T-cell (primary cell): ENCODE results near the gene CD163. TPM values are rescaled to one million over a fixed set of nuclear protein-coding genes. Genes with fewer than 3 reads are reported as not detected.
"Not testable (repeated sequence)": the region's sequence is repeated elsewhere in the genome, so short reads cannot be mapped to it uniquely, and the experiment has no call there.

Experiments
- ATAC-seq, 4 experiments: fragments of 200-7000 bp in 3 of 4; fragments of 150-1000 bp in 1 of 4; cut with Tn5 transposase; replicated peaks in 1 of 4; 1 replicate in 3 of 4; 2 replicates in 1 of 4; pipeline ENCODE4 v1.10.0; 2021; ENCODE audit warnings: moderate library complexity in 3 of 4, mild to moderate bottlenecking in 2 of 4, moderate number of reproducible peaks in 1 of 4
- CTCF ChIA-PET, 2 donors: fragments of 300-600 bp; sonication (Branson Sonifier 250); formaldehyde crosslinking; loops; one replicate each; lab custom pipeline; 2022; ENCODE audit warnings: antibody characterized with exemption in 2 of 2; lab: Charles Lee
- POLR2A ChIA-PET, 2 donors: fragments of 300-600 bp; sonication (Branson Sonifier 250); formaldehyde crosslinking; loops; one replicate each; lab custom pipeline; 2022; ENCODE audit warnings: antibody characterized with exemption in 2 of 2; lab: Charles Lee
- DNase-seq, 35 experiments: peaks; one replicate each; pipeline versions ENCODE4 v3.0.0 to v3.0.0-alpha.2; 2013 to 2023
- H3K27ac ChIP-seq: one replicate; pipeline ENCODE4 v1.5.1; 2013; ENCODE audit warnings: low read length
- H3K27me3 ChIP-seq, 2 experiments: replicated peaks in 1 of 2; 1 replicate in 1 of 2; 2 replicates in 1 of 2; pipeline versions ENCODE4 v1.6.1 to v1.7.0; 2013; ENCODE audit warnings: low read length in 1 of 2, mixed read lengths in 1 of 2; ENCODE audit not compliant: control insufficient read depth in 2 of 2, insufficient read depth in 2 of 2; ENCODE audit errors: extremely low read depth in 1 of 2
- H3K36me3 ChIP-seq, 2 donors: 1 replicate in 1 of 2; 2 replicates in 1 of 2; pipeline versions ENCODE4 v1.6.1 to v1.7.0; 2013; ENCODE audit warnings: low read length in 1 of 2; ENCODE audit not compliant: control insufficient read depth in 2 of 2, insufficient read depth in 1 of 2; ENCODE audit errors: extremely low read depth in 1 of 2
- H3K4me1 ChIP-seq, 2 experiments: 1 replicate in 1 of 2; 2 replicates in 1 of 2; pipeline versions ENCODE4 v1.6.1 to v1.7.0; 2013; ENCODE audit warnings: low read length in 2 of 2, mixed read lengths in 1 of 2; ENCODE audit not compliant: insufficient read depth in 2 of 2, control insufficient read depth in 1 of 2; ENCODE audit errors: extremely low read depth in 1 of 2
- H3K4me3 ChIP-seq, 2 donors: 1 replicate in 1 of 2; 2 replicates in 1 of 2; pipeline versions ENCODE4 v1.5.1 to v1.7.0; 2013; ENCODE audit warnings: mild to moderate bottlenecking in 2 of 2, low read length in 1 of 2, moderate library complexity in 1 of 2; ENCODE audit not compliant: control insufficient read depth in 1 of 2; ENCODE audit errors: extremely low read depth in 1 of 2
- H3K9me3 ChIP-seq: 2 replicates; pipeline ENCODE4 v1.7.0; 2013
- H3K27ac Mint-ChIP-seq, 2 donors: one replicate each; pipeline ENCODE4 v1.8.0; 2020 to 2021; ENCODE audit warnings: mild to moderate bottlenecking in 2 of 2, mixed read lengths in 2 of 2
- H3K27me3 Mint-ChIP-seq, 2 donors: one replicate each; pipeline ENCODE4 v1.8.0; 2021 to 2022; ENCODE audit warnings: mixed read lengths in 2 of 2
- H3K36me3 Mint-ChIP-seq: one replicate; pipeline ENCODE4 v1.8.0; 2021; ENCODE audit warnings: mixed read lengths
- H3K4me1 Mint-ChIP-seq, 3 donors: one replicate each; pipeline ENCODE4 v1.8.0; 2020 to 2022; ENCODE audit warnings: mixed read lengths in 3 of 3, mild to moderate bottlenecking in 1 of 3
- H3K4me3 Mint-ChIP-seq, 3 donors: one replicate each; pipeline ENCODE4 v1.8.0; 2020 to 2022; ENCODE audit warnings: mild to moderate bottlenecking in 3 of 3, mixed read lengths in 3 of 3, moderate library complexity in 3 of 3
- H3K9me3 Mint-ChIP-seq, 3 donors: one replicate each; pipeline ENCODE4 v1.8.0; 2020 to 2022; ENCODE audit warnings: mixed read lengths in 3 of 3
- WGBS: methylation state at CpG from one replicate; pipeline ENCODE4 v1.1.5; 2013; ENCODE audit warnings: missing lambda C conversion rate; ENCODE audit not compliant: insufficient coverage; 5-methylcytosine and 5-hydroxymethylcytosine counted together
- total RNA-seq, 35 experiments: library from RNA in 6 of 35; stranded (reverse) in 6 of 35; fragments of 120-200 nt in 1 of 35; gene quantifications; one replicate each; pipeline versions ENCODE4 v1.2.1 to v1.2.4 and lab custom pipeline; 2013 to 2026

The CD163 gene
- total RNA-seq (1 to 10 TPM in 1 of 5 donors, under 1 TPM in 4; 0.33 to 1.2 (median 0.73) TPM), total RNA-seq (lab: John Stamatoyannopoulos, UW) (0 to 9.4 (median 0.11) reads per million in 29 experiments)
- 0.31 TPM for total RNA-seq (2013)

- H3K27ac ChIP-seq: no peak within 1 kb of the TSS
- ChIA-PET POLR2A (interaction anchor here in 1 of 2 donors (0.6 kb wide), 1 partner anchor 196 kb away, joined by 3 read pairs; no protein-coding TSS in a partner anchor), CTCF (interaction anchor here in 1 of 2 donors (0.6 kb wide), 1 partner anchor 10 kb away, joined by 4 read pairs; no protein-coding TSS in a partner anchor)
- H3K27me3 Mint-ChIP-seq: peaks cover 12 to 26% of the 10 kb centered on the region in 2 donors
- H3K9me3 Mint-ChIP-seq: peaks cover 0 to 3% (median 1%) of the 10 kb centered on the region in 3 donors
- no peak within 1 kb of the TSS for H3K27ac Mint-ChIP-seq
- 100% methylated on average over 1 of the region's 2 CpGs for WGBS
- ATAC-seq (no peak), DNase-seq (no peak)
- H3K4me1 Mint-ChIP-seq: no peaks in the 10 kb centered on the region
- no peaks in the 10 kb centered on the region for H3K36me3 Mint-ChIP-seq
- no peaks in the 10 kb centered on the region for H3K9me3 ChIP-seq
- no peaks in the 10 kb centered on the region for H3K4me1 ChIP-seq
- H3K36me3 ChIP-seq: no peaks in the 10 kb centered on the region
- H3K4me3 Mint-ChIP-seq: no peak within 1 kb of the TSS
- H3K27me3 ChIP-seq: no peaks in the 10 kb centered on the region
- no peak within 1 kb of the TSS for H3K4me3 ChIP-seq
These were observed at the start of gene CD163 for GRCh38 chr12:7503686-7504415. Gene CD163, minus strand, starts transcription at chr12:7503777. Its CDS starts 87 bp downstream, at chr12:7503690.

GRCh38 chr12:7542813-7543212 lies 39.2 kb upstream of the CD163 start:
- Mint-ChIP-seq H3K36me3 (no peaks in the 10 kb centered on the region), H3K4me1 (no peaks in the 10 kb centered on the region), H3K4me3 (no peak overlapping the region), H3K27me3 (peaks cover 16 to 48% of the 10 kb centered on the region in 2 donors), H3K9me3 (peaks cover 0 to 6% (median 0%) of the 10 kb centered on the region in 3 donors), H3K27ac (no peak overlapping the region)
- ChIA-PET CTCF (no interaction called here), POLR2A (no interaction called here)
- ATAC-seq (no peak), DNase-seq (no peak)
- Histone ChIP-seq H3K9me3 (no peaks in the 10 kb centered on the region), H3K27ac (no peak overlapping the region), H3K4me3 (no peak overlapping the region), H3K4me1 (no peaks in the 10 kb centered on the region), H3K36me3 (no peaks in the 10 kb centered on the region), H3K27me3 (peaks cover 0 to 9% of the 10 kb centered on the region in 2 experiments)

GRCh38 chr12:7542046-7542445 lies 38.5 kb upstream of the CD163 start:
- H3K27me3 Mint-ChIP-seq: peaks cover 21 to 47% of the 10 kb centered on the region in 2 donors
- Histone ChIP-seq H3K36me3 (no peaks in the 10 kb centered on the region), H3K27ac (no peak overlapping the region), H3K27me3 (peaks cover 0 to 9% of the 10 kb centered on the region in 2 experiments), H3K9me3 (no peaks in the 10 kb centered on the region), H3K4me1 (no peaks in the 10 kb centered on the region), H3K4me3 (no peak overlapping the region)
- no peak overlapping the region for H3K27ac Mint-ChIP-seq
- peaks cover 0 to 6% (median 4%) of the 10 kb centered on the region in 3 donors for H3K9me3 Mint-ChIP-seq
- 85% methylated on average over 8 of the region's 8 CpGs for WGBS
- no peak overlapping the region for H3K4me3 Mint-ChIP-seq
- CTCF ChIA-PET: no interaction called here
- ATAC-seq: no peak
- no peak for DNase-seq
- H3K4me1 Mint-ChIP-seq: no peaks in the 10 kb centered on the region
- POLR2A ChIA-PET: no interaction called here
- H3K36me3 Mint-ChIP-seq: no peaks in the 10 kb centered on the region

GRCh38 chr12:7514416-7514815 lies 10.8 kb upstream of the CD163 start:
- Histone ChIP-seq H3K4me3 (no peak overlapping the region), H3K4me1 (no peaks in the 10 kb centered on the region), H3K27ac (no peak overlapping the region), H3K27me3 (no peaks in the 10 kb centered on the region), H3K9me3 (no peaks in the 10 kb centered on the region), H3K36me3 (no peaks in the 10 kb centered on the region)
- ChIA-PET CTCF (interaction anchor here in 1 of 2 donors (0.7 kb wide), 1 partner anchor 10 kb away, joined by 4 read pairs; no protein-coding TSS in a partner anchor), POLR2A (no interaction called here)
- 93% methylated on average over 5 of the region's 8 CpGs for WGBS
- Mint-ChIP-seq H3K9me3 (no peaks in the 10 kb centered on the region), H3K27me3 (peaks cover 17 to 28% of the 10 kb centered on the region in 2 donors), H3K27ac (no peak overlapping the region), H3K4me3 (no peak overlapping the region), H3K4me1 (no peaks in the 10 kb centered on the region), H3K36me3 (no peaks in the 10 kb centered on the region)
- DNase-seq (no peak), ATAC-seq (no peak)

- Mint-ChIP-seq H3K9me3 (peaks cover 0 to 4% (median 0%) of the 10 kb centered on the region in 3 donors), H3K27ac (no peak overlapping the region), H3K4me3 (no peak overlapping the region), H3K27me3 (peaks cover 30 to 37% of the 10 kb centered on the region in 2 donors), H3K4me1 (no peaks in the 10 kb centered on the region), H3K36me3 (no peaks in the 10 kb centered on the region)
- no peaks in the 10 kb centered on the region for H3K9me3 ChIP-seq
- no peaks in the 10 kb centered on the region for H3K27me3 ChIP-seq
- POLR2A ChIA-PET: no interaction called here
- CTCF ChIA-PET: no interaction called here
- H3K4me3 ChIP-seq: no peak overlapping the region
- no peak overlapping the region for H3K27ac ChIP-seq
- WGBS: 69% methylated on average over 2 of the region's 3 CpGs
- no peaks in the 10 kb centered on the region for H3K4me1 ChIP-seq
- H3K36me3 ChIP-seq: no peaks in the 10 kb centered on the region
- DNase-seq (no peak), ATAC-seq (no peak)
These were observed 9.0 kb upstream of the CD163 start for GRCh38 chr12:7512553-7512952.

- CTCF ChIA-PET: not testable (repeated sequence)
These were observed 6.4 kb upstream of the CD163 start for GRCh38 chr12:7509793-7510470.

More at GRCh38 chr12:7509793-7510470, 6.4 kb upstream of the CD163 start:
- H3K36me3 ChIP-seq, H3K4me3 Mint-ChIP-seq, H3K4me1 Mint-ChIP-seq, H3K9me3 Mint-ChIP-seq, H3K27ac ChIP-seq, H3K27ac Mint-ChIP-seq, DNase-seq, POLR2A ChIA-PET, H3K4me3 ChIP-seq, ATAC-seq, H3K27me3 ChIP-seq, H3K9me3 ChIP-seq, H3K4me1 ChIP-seq, H3K36me3 Mint-ChIP-seq: not testable (repeated sequence)
- H3K27me3 Mint-ChIP-seq: peaks cover 24 to 32% of the 10 kb centered on the region in 2 donors
- WGBS: 94% methylated on average over 5 of the region's 14 CpGs
